HG03354 (cell line): Measurements from ENCODE around the gene KRTAP2-1.
"Not testable (repeated sequence)": the region's sequence is repeated elsewhere in the genome, so short reads cannot be mapped to it uniquely, and the experiment has no call there.

Experiments used
- ATAC-seq: cut with Tn5 transposase; IDR thresholded peaks from one replicate; pipeline ENCODE4 v1.9.1; 2021; ENCODE audit warnings: mild to moderate bottlenecking; ENCODE audit not compliant: unreplicated experiment, poor library complexity, severe bottlenecking

The KRTAP2-1 gene

DNA sequence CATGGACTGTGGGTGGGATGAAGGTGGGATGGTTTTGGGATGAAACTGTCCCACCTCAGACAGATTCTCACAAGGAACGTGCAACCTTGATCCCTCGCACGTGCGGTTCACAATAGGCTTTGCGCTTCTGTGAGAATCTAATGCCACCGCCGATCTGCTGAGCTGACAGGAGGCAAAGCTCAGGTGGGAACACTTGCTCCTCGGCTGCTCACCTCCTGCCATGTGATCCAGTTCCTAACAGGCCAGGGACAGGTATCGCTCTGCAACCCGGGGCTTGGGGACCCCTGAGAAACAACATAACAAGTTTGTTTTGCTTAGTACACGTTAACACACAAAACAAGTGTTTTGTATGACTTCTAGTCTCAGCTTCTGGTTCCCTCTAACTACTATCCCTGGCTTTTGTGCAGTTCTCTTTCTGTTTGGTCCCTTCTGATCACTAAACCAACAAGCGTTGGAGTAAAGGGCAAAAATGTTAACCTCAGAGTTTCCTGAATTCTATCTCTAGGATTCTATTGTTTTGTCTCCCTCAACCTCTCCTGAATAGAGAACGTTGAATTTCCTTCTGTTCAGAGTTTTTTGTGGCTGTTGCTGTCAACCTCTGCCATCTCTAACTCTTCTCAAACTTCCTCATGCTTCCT, 30.4 kb downstream of the KRTAP2-1 start:
- ATAC-seq, result no peak

DNA sequence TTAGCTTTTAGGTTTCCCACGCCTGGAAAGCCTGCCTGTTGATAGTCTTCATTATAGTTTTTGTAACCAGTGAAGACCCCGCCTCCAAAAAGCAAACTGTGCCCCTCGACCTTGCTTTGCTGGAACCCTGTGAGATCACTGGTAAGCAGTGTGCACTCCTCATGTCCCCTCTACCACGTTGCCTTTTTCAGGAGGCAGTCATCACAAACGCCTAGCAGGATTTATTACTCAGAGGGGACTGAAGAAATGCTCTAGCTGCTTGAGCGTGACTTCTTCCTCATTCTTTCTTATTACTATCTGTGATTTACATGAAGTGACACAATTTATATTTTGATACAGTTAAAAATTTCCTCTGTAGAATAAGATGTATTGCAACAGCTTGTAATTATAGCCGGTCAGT, 31.7 kb downstream of the KRTAP2-1 start:
- ATAC-seq, result no peak

DNA sequence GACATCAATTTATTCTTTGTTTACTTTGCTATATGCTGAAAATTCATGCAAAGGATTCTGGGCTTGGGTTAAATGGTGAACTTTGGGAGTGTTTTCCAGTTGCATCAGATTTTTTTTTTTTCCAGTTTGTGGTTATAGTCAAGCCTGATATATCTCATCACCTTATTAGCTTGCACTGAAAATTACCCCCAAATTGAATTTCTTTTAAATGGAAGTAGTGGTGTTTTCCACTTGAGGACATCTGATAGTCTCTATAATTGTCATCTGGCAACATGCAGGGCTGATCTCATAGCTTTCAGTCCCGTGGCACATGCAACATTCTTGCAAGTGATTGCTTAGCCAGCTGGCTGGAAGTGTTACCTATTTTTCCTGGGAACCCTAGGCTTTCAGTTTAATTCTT, 33.5 kb downstream of the KRTAP2-1 start:
- no peak for ATAC-seq

DNA sequence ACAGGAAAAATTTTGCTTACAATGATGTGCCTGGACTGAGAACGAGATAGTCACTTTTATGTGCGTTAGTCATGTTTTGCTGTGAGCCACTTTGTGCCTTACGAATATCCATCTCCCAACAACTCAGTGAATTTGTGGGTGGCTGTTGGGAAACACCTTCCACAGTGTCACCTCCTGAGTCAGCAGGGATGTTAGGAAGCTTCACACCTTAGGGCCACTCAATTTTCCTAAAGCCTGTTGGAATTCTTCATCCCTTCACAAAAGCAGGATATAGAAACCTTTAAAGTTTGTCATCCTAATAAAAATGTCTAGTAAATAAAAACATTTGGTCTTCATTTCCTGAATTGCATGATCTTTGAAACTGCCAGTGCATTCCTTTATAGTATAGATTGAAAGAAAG, 33.9 kb downstream of the KRTAP2-1 start:
- ATAC-seq, result no peak

DNA sequence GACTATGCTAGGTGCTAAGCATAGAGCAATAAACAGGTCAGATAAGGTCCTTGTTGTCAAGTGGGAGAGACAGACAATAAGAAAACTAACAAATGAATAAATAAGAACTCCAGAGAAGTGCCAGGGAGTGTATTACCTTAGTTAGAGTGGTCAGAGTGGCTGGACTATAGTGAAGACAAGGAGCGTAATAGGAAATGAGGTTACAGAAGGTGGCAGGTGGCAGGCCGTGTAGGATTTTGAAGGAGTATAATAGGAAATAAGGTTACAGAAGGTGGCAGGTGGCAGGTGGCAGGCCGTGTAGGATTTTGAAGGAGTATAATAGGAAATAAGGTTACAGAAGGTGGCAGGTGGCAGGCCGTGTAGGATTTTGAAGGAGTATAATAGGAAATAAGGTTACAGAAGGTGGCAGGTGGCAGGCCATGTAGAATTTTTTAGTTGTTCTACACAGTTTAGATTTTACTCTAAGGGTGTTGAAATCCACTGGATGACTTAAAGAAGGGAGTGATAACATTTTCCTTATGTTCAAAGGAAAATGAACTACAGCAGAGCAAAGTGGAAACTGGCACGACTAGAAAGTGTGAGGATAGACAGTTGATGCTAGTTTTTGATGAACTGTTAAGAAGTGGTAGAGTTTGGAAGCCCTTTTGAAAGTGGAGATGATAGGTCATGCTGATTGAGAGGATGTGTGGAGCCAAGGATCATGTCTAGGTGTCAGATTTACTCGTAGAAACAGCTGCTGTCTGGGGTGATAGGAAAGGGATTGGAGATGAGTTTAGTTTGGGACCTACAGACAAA, 34.6 kb downstream of the KRTAP2-1 start:
- no peak for ATAC-seq

DNA sequence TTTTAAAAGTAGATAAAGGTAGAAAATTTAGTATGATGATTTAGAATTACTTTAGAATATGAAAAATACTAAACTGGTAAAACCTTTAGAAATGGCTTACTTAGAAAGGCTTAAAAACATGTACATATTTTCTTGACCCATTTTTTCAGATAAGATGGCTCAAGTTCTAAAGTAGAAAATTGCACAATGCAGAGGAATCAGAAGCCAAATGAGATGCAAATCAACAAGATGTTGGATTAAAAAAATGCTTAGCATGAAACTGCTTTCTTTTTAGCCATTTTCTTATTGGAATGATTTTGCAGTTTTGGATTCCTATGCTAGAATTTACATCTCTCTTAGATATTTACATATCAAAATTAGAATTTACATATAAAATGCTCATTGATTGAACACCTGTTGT, 36.7 kb downstream of the KRTAP2-1 start:
- no peak for ATAC-seq

DNA sequence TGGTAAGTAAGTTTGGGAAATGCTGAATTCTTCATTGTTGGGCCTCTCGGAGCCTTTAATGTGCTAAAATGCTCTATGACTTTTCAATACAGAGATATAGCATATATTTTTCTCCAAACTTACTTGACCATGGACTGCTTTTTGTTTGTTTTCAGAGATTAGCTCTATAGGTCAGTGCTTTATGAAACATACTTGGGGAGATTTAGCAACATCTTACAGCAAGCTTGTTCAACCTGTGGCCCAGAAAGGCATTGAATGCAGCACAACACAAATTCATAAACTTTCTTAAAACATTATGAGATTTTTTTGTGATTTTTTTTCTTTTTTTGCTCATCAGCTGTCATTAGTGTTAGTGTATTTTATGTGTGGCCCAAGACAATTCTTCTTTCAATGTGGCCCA, 37.2 kb downstream of the KRTAP2-1 start:
- ATAC-seq, result no peak

DNA sequence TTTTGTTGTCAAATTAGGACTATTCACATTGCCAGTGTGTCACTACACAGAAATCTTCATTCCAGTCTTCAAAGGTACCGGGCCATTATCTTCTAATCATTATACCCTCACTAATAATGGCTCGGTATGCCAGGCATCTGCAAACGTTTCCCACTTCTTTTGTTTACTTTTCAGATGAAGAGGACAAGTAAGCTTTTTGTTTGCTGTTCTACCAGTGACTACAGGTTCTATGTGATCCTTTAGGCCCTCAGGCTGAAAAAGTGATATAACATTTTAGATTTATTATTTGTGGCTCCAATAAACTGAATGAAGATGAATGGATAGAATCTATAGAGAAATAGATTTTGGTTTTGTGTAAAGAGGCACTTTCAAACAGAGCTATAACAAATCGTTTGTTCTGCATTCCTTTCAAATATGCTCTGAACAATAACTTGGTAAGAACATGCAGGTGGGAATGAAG, 37.8 kb downstream of the KRTAP2-1 start:
- no peak for ATAC-seq

DNA sequence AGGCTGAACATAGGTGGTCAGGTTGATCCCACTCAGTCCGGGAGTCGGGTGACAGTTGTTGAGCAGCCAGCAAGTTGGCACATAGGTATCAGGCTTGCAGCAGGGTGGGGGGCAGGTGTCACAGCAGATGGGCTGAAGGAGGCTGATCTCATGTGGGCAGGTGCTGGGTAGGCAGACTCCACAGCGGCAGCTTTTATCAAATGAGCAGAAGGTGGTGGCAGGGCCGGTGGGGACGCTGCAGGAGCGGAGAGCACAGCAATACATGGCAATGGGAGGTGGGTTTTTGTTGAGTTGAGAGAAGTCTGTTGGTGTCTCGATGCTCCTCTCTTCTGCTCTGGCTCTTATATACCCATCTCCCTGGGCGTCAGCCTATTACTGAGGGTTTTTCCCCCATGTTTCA, 38.3 kb downstream of the KRTAP2-1 start, which contains the start of gene KRTAP3-1:
TSS of gene KRTAP3-1 (minus strand) at position 318 of the 400 bp plus-strand sequence. CDS start at position 264, 54 bp downstream.
- no peak for ATAC-seq

DNA sequence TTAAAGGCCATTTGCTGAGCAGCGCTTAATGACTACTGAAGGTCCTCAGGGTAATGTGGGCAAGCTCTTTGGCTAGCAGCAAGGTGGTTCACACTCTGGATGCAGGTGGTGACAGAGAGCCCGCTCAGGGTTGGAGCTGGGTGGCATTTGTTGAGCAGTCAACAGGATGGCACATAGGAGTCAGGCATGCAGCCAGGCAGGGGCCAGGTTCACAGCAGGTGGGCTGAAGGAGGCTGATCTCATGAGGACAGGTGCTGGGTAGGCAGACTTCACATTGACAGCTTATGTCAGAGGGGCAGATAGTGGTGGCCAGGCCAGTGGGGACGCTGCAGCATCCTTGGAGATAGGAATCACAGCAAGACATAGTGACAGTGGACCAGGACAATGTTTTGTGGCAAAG, 42.7 kb downstream of the KRTAP2-1 start:
- ATAC-seq, result no peak

DNA sequence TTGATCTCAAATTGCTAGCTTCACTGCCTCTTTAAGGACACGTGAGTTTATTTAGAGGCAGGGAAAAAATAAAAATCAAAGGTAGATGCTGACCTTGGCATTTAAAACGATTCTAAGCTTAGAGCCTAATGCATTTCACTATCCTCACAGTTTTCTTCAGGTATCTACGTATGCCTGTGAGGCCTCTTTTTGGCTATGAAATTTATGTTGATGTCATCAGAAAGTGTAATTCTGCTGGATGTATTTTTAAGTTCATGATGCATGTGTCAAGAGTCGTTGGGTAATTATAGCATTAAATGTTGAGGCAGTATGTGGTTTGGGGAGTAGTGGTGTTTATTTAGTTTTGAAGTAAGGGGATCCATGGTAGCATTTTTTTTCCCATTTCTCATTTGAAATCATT, 43.2 kb downstream of the KRTAP2-1 start:
- ATAC-seq, result no peak

DNA sequence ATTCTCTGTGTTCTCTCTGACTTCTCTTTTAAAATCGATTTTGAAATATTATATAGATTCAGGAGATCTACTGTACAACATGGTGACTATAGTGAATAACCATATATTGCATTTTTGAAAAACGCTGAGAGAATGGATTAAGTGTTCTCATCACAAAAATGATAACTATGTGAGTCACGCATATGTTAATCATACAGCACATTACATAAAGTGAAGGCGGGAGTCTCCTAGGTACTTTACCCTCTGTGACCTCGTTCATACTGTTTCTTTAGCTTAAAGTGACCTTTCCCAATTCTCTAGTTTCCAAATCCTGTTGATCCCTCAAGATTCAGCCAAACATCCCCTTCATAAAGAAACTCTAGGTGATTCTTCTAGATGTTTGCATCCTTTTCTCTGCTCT, 44.3 kb downstream of the KRTAP2-1 start:
- ATAC-seq, result no peak

DNA sequence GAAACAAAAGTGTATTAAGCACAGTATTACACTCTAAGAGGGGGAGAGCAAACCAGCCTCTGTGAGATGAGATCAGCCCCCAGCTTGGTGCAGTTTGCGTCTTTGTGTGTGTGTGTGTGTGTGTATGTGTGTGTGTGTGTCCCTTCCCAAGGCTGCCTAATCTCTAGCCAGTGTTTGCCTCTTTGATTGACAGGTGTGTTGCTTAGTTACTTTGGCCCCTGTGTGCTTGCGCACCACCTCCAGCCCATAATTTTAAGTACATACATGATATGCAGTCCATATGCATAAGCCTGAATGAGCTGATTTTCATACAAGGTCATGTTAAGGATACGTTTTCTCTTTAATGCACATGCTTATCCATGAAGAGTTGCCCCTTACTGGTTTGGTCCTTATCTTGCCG, 45.3 kb downstream of the KRTAP2-1 start:
- ATAC-seq, result no peak

DNA sequence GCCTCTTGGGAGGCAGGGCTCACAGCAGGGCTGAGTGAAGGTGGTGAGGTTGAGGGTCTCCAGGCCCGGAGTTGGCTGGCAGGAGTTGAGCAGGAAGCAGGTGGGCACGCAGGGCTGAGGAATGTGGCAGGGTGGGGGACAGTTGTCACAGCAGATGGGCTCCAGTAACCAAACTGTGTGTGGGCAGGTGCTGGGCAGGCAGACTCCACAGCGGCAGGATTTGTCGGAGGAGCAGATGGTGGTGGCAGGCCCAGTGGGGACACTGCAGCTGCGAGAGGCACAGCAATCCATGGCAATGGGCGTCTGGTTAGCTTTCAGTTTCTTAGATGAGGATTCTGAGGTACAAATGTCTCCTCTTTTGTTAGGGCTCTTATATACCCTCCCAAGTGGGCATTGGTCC, 47.6 kb downstream of the KRTAP2-1 start, which contains the start of gene KRTAP3-2:
TSS of gene KRTAP3-2 (minus strand) at position 344 of the 400 bp plus-strand sequence. CDS start at position 291, 53 bp downstream.
- not testable (repeated sequence) for ATAC-seq

DNA sequence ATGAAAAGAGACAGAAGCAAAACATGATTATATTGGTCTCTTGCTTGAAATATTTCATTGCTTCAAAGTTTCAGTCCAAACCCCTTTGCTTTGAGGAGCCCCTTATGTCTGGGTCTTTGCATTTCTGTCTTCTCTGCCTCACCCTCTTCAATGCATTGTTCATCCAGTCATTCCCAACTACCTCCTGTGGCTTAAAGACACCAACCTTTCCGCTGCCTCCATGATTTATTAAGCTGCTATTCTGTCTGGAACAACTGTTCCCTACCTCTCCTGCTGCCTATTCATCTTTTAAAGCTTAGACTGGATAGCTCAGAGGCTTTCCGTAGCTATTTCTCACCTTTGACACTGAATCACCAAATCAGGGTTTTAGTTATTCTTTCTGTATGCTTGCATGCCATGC, 49.8 kb downstream of the KRTAP2-1 start:
- no peak for ATAC-seq

DNA sequence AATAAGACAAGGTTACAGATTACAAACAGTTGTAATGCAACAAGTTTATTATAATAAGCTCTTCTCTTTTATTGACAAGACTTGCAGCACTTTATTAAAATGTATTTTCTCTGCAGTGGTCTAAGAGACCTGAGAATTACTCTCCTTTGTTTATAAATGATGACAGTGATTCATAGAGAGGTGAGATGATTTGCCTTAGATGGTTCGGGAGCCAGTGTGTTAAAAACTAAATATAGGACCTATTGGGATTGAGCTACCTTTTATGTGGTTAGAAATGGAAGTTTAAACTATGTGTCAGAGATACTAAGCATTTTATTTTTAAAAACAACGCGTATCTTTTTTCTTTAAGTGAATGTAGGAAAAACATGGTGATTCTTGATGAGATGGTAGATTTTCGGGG, 50.3 kb downstream of the KRTAP2-1 start:
- no peak for ATAC-seq
